Sigmoid colon (tissue), 3 donors: Measurements from ENCODE around the gene STK33.

Source experiments
- CTCF ChIP-seq, 4 experiments: fragments of 450-650 bp in 3 of 4; fragments of 200-600 bp in 1 of 4; IDR thresholded peaks; one replicate each; pipeline ENCODE4 v1.5.1; 2016 to 2019; ENCODE audit warnings: antibody characterized with exemption in 4 of 4, mild to moderate bottlenecking in 3 of 4, moderate library complexity in 2 of 4
- POLR2A ChIP-seq, 2 donors: fragments of 450-650 bp; IDR thresholded peaks; one replicate each; pipeline ENCODE4 v1.6.1; 2016; ENCODE audit warnings: antibody characterized with exemption in 2 of 2, mild to moderate bottlenecking in 2 of 2, moderate library complexity in 2 of 2

- TF ChIP-seq CTCF (IDR thresholded peaks at IDR 0.05) = no peak
- TF ChIP-seq POLR2A (IDR thresholded peaks at IDR 0.05) = no peak
Observed at GRCh38 chr11:8597182-8597581, 3.2 kb upstream of the STK33 start.
